Activated CD8-positive, alpha-beta memory T cell treated with anti-CD3 and anti-CD28 coated beads, Interleukin-2, amount 50 U/mL, for 4 hours (primary cell): ENCODE results near the gene TTC38.

Experiments
- DNase-seq: peaks from one replicate; pipeline ENCODE4 v3.0.0-alpha.2; 2020

The TTC38 gene

GRCh38 chr22:46280063-46280817 is 12.4 kb downstream of the TTC38 start:
- no peak for DNase-seq

GRCh38 chr22:46280999-46281623 is 13.3 kb downstream of the TTC38 start:
- no peak for DNase-seq

GRCh38 chr22:46281866-46282678 is 14.3 kb downstream of the TTC38 start:
- no peak for DNase-seq

GRCh38 chr22:46286006-46286405 is 18.2 kb downstream of the TTC38 start:
- no peak for DNase-seq

- DNase-seq: no peak
These were observed 19.4 kb downstream of the TTC38 start for GRCh38 chr22:46286941-46287872.

- no peak for DNase-seq
These were observed 20.3 kb downstream of the TTC38 start for GRCh38 chr22:46287873-46288751.

GRCh38 chr22:46288846-46289243 is 21.0 kb downstream of the TTC38 start:
- no peak for DNase-seq

- DNase-seq: no peak
These were observed 21.6 kb downstream of the TTC38 start for GRCh38 chr22:46289244-46289891.

- no peak for DNase-seq
These were observed 22.5 kb downstream of the TTC38 start for GRCh38 chr22:46290121-46290842.

GRCh38 chr22:46290843-46291785 is 23.3 kb downstream of the TTC38 start:
- no peak for DNase-seq

- no peak for DNase-seq
These were observed 24.4 kb downstream of the TTC38 start for GRCh38 chr22:46292173-46292572.

GRCh38 chr22:46292732-46293131 is 24.9 kb downstream of the TTC38 start:
- no peak for DNase-seq

- DNase-seq: peak; percentile 28
These were observed 25.9 kb downstream of the TTC38 start for GRCh38 chr22:46293577-46294260.

GRCh38 chr22:46294784-46295183 is 27.0 kb downstream of the TTC38 start:
- no peak for DNase-seq

- DNase-seq: no peak
These were observed 27.6 kb downstream of the TTC38 start for GRCh38 chr22:46295277-46295971.

- peak; percentile 96 for DNase-seq
These were observed 28.7 kb downstream of the TTC38 start, which contains the start of gene GTSE1 for GRCh38 chr22:46296257-46297150. TSS of gene GTSE1 (plus strand) at chr22:46296870. CDS start at chr22:46297401, 531 bp downstream.
